Amygdala (tissue), 56 donors: Measurements from ENCODE around the gene ISCA2.

Source experiments
- DNase-seq, 56 donors: peaks; one replicate each; lab custom pipeline; 2025; lab: John Stamatoyannopoulos, UW

Gene ISCA2

GRCh38 chr14:74480046-74480445, 13.5 kb upstream of the ISCA2 start:
- DNase-seq, result no peak

DNA sequence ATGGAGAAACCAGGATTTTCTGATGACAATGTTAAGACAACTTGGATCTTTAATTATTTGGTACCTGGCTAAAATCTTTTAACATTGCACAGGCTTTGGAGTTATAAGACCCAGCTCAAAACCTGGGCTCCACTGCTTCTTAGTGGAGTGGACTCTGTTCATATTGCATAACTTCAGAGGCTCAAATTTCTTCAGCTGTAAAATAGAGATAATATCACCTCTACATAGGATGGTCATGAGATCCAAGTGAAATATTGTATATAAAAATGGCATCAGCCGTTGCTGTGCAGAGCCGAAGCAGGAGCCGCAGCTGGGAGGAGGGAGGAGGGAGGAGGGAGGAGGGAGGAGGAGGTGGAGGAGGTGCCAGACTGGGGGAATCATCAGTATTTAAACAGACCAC, 11.0 kb upstream of the ISCA2 start:
- DNase-seq, result no peak

- no peak for DNase-seq
Measured at GRCh38 chr14:74483321-74483720, 10.2 kb upstream of the ISCA2 start.

DNA sequence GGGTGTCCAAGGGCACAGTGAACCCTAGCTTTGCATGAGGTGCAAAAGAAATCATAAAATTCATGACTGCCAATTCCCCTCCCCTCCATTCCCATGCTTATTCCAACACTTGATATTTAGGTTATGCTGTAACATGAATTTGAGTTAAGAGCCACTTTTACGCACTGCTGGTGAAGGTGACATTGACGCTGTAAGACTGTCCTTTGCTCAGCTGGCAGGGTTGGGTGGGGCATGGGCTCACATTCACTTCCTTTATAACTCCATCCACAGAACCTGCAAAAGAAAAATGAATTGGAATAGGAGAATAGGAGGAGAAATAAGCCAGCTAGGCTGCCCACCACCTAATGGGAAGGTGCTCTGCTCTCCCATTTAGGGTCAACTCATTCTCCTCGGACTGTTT, 7.4 kb upstream of the ISCA2 start:
- no peak for DNase-seq

- no peak for DNase-seq
Measured at GRCh38 chr14:74488786-74489397, 4.7 kb upstream of the ISCA2 start.

DNA sequence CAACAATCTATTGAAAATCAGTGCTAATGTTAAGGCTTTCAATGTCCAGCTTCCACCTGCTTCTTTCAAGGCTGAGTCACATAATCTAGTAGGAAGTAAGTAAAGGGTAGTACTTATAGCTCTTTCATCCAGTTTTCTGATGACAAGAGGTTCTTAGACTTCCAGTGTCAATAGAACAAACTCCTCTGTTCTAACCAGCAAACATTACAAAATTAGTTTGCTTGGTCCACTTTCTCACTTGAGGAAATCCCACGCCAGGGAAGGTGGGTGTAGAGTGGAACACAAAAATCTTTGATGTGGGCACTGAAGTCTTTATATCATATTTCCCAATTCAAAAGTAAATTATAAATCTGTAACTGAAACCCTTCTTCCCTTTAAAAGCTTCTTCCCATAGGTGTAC, 3.1 kb upstream of the ISCA2 start:
- DNase-seq, result no peak

GRCh38 chr14:74491956-74492775, 1.4 kb upstream of the ISCA2 start:
- DNase-seq, result peak in 1 of 56 donors; percentile 7

GRCh38 chr14:74492776-74493342, 706 bp upstream of the ISCA2 start, which contains the start of gene NPC2:
Gene NPC2 (minus strand): TSS chr14:74493305. CDS start chr14:74493274, 31 bp downstream.
- no peak for DNase-seq

DNA sequence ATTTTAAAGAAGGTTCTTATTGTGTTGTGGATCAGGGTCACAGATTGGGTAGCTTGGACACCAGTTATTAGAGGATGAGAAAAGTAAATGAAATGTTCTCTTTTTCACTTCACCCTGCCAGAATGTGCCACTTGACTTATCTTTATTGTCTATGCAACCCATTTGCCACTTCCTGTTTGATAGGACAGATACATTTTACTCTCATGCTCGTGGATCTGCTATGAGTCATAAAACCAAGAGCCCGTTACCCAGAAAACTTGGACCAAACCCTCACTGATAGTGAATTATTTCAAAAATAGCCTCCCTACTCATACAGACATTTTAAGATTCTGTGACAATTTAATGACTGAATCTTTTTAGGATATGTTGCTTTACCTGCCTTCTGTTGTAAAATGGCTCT, 1.8 kb downstream of the ISCA2 start:
- DNase-seq, result no peak

DNA sequence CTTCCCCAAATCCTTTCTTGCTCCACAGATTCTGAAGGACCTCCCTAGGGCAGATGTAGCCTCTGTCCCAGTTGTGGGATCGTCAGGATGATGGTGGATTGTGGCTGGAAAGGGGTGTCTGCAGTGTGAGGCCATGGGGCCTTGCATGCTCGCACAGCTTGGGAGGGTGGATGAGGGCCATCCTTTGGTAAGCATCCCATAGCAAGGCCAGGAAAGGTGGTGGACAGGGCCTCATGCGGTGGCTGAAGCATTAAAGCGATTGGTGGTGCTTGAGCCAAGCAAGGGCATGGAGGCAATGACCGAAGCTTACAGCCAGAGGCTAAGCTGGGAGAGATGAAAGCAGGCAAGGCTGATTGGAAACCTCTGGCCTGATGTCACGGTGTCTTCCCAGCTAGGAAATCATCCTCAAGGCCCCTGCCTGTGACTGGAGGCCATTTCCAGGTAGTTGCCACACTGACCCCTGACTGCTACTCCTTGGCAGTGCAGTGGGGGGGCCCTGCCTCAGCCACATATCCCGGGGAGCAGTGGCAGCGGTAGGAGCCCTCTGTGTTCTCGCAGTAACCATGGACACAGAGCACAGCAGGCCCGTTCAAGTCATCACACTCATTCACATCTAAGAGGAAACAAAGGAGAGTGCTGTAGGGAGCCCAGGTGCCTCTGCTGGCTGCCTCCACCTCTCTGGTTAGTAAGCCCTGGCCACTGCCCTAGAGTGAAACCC, 7.0 kb downstream of the ISCA2 start:
- no peak for DNase-seq

- peak in 37 of 56 donors; percentile 13 to 75 (median 46) for DNase-seq
Measured at GRCh38 chr14:74501135-74501614, 7.6 kb downstream of the ISCA2 start.

GRCh38 chr14:74501691-74502090, 8.1 kb downstream of the ISCA2 start:
- no peak for DNase-seq

GRCh38 chr14:74502236-74503019, 8.9 kb downstream of the ISCA2 start:
- DNase-seq, result peak in 1 of 56 donors; percentile 15

- DNase-seq, result no peak
Measured at GRCh38 chr14:74503291-74503937, 9.8 kb downstream of the ISCA2 start.

- DNase-seq, result no peak
Measured at GRCh38 chr14:74503938-74504335, 10.4 kb downstream of the ISCA2 start.

DNA sequence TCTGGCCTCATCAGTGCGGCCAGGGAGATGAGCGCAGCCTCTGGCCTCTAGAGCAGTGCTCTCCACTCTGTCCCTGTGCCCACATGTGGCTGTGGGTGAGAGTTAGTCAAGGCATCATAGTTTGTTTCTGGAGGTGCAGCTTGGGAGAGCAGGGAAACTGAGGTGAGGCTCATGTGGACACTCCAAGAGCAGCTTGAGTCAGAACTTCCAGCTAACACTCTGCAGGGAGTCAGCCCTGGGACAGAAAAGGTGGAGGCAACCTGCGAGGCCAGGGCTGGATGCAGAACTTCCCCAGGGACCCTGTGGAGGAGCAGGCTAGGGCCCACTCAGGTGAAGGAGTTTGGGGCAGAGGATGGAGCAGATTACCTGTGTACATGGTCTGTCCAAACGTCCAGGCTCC, 10.8 kb downstream of the ISCA2 start:
- DNase-seq, result no peak

- DNase-seq, result no peak
Measured at GRCh38 chr14:74504874-74505720, 11.5 kb downstream of the ISCA2 start.

- no peak for DNase-seq
Measured at GRCh38 chr14:74505831-74506230, 12.3 kb downstream of the ISCA2 start.

DNA sequence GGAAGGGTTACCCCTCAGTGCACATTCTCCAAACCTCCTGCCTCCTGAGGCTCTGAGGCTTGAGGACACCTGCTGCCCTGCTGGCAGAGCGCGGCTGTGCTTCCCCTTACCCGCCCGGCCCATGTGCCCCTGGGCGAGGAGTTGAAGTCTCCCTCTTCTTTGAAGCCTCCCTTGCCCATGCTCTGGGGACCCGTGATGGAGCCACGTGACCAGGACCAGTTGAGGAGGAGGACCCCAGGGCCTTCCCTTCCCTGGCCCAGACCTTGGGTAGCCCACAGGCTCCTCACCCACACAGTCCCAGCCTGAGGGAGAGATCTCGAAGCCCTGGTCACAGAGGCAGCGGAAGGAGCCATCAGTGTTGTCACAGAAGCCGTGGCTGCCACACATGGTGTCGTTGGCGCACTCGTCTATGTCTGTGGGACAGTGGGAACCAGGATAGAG, 12.9 kb downstream of the ISCA2 start:
- no peak for DNase-seq
